ENCODE data around the gene PRR22. TPM values are rescaled to one million over a fixed set of nuclear protein-coding genes. Genes with fewer than 3 reads are reported as not detected.

PRR22 gene
- total RNA-seq, 1 experiment from 2014 or later = 8.1 TPM

DNA sequence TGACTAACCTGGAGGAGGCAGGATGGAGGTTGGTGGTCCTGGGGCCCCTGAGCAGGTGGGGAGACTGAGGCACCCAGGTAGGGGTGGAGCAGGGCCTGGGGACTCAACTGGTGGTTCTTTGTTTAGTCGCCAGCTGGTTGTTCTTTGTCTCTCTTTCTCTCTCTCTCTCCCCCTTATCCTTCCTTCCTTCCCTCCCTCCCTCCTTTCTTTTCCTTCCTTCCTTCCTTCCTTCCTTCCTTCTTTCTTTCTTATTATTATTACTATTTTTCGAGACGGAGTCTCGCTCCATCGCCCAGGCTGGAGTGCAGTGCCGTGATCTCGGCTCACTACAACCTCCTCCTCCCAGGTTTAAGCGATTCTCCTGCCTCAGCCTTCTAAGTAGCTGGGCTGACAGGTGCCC, 13.7 kb upstream of the PRR22 start:
- Histone ChIP-seq H2BK15ac (ENCODE audit: low read depth, low read length) (no peak overlapping the region), H3K9ac (ENCODE audit: extremely low read depth, insufficient read length, low read length) (no peak overlapping the region), H3K4ac (ENCODE audit: low read depth, low read length) (no peak overlapping the region), H4K5ac (ENCODE audit: insufficient read length, low read depth, low read length) (no peak overlapping the region), H3K23ac (ENCODE audit: insufficient read length, low read depth, low read length) (no peak overlapping the region), H2BK120ac (ENCODE audit: low read depth, low read length, poor library complexity, severe bottlenecking) (no peak overlapping the region), H2BK12ac (ENCODE audit: insufficient read length, low read depth, low read length) (no peak overlapping the region), H3K27me3 (ENCODE audit: insufficient read depth, low read length) (no peaks in the 10 kb centered on the region), H3T11ph (ENCODE audit: low read length) (no peak overlapping the region), H3K27ac (ENCODE audit: insufficient read length, low read depth, low read length) (no peak overlapping the region), H4K8ac (replicated peaks; ENCODE audit: insufficient read length, low read depth, low read length) (no peak overlapping the region), H4K91ac (ENCODE audit: insufficient read length, low read depth, low read length) (no peak overlapping the region), H4K20me1 (ENCODE audit: control insufficient read depth, insufficient read depth, insufficient read length) (no peaks in the 10 kb centered on the region), H3K18ac (ENCODE audit: insufficient read length, low read depth, low read length) (no peak overlapping the region), H3K56ac (ENCODE audit: insufficient read length, low read depth, low read length) (no peak overlapping the region), H3K4me1 (ENCODE audit: insufficient read depth, low read length) (no peaks in the 10 kb centered on the region), H2AFZ (ENCODE audit: low read length) (no peak overlapping the region), H2BK5ac (ENCODE audit: insufficient read length, low read length) (no peak overlapping the region), H3K79me2 (ENCODE audit: insufficient read depth, low read length) (no peaks in the 10 kb centered on the region), H3K4me2 (ENCODE audit: insufficient read depth, insufficient read length, low read length) (no peak overlapping the region), H3K9me3 (ENCODE audit: control insufficient read depth, low read depth, low read length) (no peaks in the 10 kb centered on the region), H3K79me1 (ENCODE audit: insufficient read depth, low read depth, low read length, poor library complexity, severe bottlenecking) (no peaks in the 10 kb centered on the region), H2BK20ac (ENCODE audit: low read depth, low read length, poor library complexity, severe bottlenecking) (no peak overlapping the region), H2AK5ac (ENCODE audit: insufficient read length, low read length) (no peak overlapping the region), H3K23me2 (ENCODE audit: insufficient read length, low read depth, low read length, poor library complexity, severe bottlenecking) (no peaks in the 10 kb centered on the region), H3K14ac (ENCODE audit: insufficient read depth, low read length) (no peak overlapping the region; the same call in 1 of the 2 replicates)
- Mint-ChIP-seq H3K4me3 (no peak overlapping the region), H3K36me3 (ENCODE audit: insufficient read depth in 1 of 3, low read depth in 3 of 3) (peaks cover 0 to 4% (median 0%) of the 10 kb centered on the region in 3 experiments; a peak in 2 of 7 replicates), H3K9me3 (peaks cover 0 to 4% of the 10 kb centered on the region in 2 experiments; a peak in 3 of 5 replicates), H3K27me3 (ENCODE audit: low read depth) (peaks cover 34% of the 10 kb centered on the region), H3K27ac (no peak overlapping the region), H3K4me1 (peaks cover 3 to 8% of the 10 kb centered on the region in 2 experiments)
- no peak for DNase-seq
- WGBS (ENCODE audit: extremely low coverage, insufficient read length, low lambda C conversion rate) = 100% methylated on average over 1 of the region's 8 CpGs
- no peak for TF ChIP-seq CTCF (conservative IDR thresholded peaks at IDR 0.05)

All from H9 (cell line).